ENCODE results near the gene IGF2BP2. TPM values are rescaled to one million over a fixed set of nuclear protein-coding genes. Genes with fewer than 3 reads are reported as not detected.

Gene IGF2BP2
- total RNA-seq, 1 experiment from 2014 or later = 135 TPM

- no peak for TF ChIP-seq REST (IDR thresholded peaks at IDR 0.05; ENCODE audit: low read depth)
- TF ChIP-seq, protein P1, sequence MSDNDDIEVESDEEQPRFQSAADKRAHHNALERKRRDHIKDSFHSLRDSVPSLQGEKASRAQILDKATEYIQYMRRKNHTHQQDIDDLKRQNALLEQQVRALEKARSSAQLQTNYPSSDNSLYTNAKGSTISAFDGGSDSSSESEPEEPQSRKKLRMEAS (IDR thresholded peaks at IDR 0.05) = no peak
Measured at GRCh38 chr3:185753354-185753753, 71.5 kb downstream of the IGF2BP2 start (continued).

DNA sequence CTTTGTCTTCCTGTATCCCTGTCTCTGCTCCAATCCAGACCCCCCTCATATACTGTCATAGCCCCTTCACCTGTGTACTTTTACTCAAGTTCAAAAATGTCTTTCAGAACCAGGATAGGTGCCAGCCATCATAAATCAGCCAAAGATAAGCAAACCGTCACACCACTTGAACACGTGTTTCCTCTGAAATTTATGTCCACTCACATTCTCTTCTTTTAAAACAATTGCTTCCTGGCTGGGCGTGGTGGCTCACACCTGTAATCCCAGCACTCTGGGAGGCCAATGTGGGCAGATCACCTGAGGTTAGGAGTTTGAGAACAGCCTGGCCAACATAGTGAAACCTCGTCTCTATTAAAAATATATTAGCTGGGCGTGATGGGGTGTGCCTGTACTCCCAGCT is 74.1 kb downstream of the IGF2BP2 start:
- H4K20me1 ChIP-seq (ENCODE audit: insufficient read depth) = peaks cover 12% of the 10 kb centered on the region; the same call in 1 of the 2 replicates
- intact Hi-C loops (cut with micrococcal nuclease) = no loop called here
- no peak overlapping the region for H2AFZ ChIP-seq (ENCODE audit: low read depth, low read length, poor library complexity, severe bottlenecking)
- H3K4me3 ChIP-seq (replicated peaks in 1 of 2; ENCODE audit: low read depth in 1 of 2, low read length in 2 of 2) = no peak overlapping the region
- H3K79me2 ChIP-seq (ENCODE audit: insufficient read depth, low read length) = peaks cover 98% of the 10 kb centered on the region
- no peak for DNase-seq (ENCODE audit: low read depth, low spot score)
- peaks cover 13 to 27% of the 10 kb centered on the region in 2 experiments for H3K4me1 ChIP-seq (ENCODE audit: control insufficient read depth in 1 of 2, insufficient read depth in 2 of 2, low read length in 2 of 2)
- H3K4me2 ChIP-seq (ENCODE audit: low read length) = no peak overlapping the region
- H3K9ac ChIP-seq (ENCODE audit: low read length) = no peak overlapping the region
- ChIA-PET CTCF (no interaction called here), POLR2A (no interaction called here), RAD21 (ENCODE audit: low non-redundant PET in 1 of 2, low total read pairs in 2 of 2, uncharacterized antibody in 2 of 2, unreplicated experiment in 2 of 2) (no interaction called here)
- no peaks in the 10 kb centered on the region for H3K9me2 ChIP-seq (ENCODE audit: insufficient read depth)
- no peak overlapping the region for H3K27ac ChIP-seq (ENCODE audit: low read depth, low read length)
- no peaks in the 10 kb centered on the region for H3K27me3 ChIP-seq (ENCODE audit: insufficient read depth, low read length)
- 0 out of 4 replicates have a peak, but pooled peaks cover 0 to 1% of the 10 kb centered on the region in 2 experiments for H3K36me3 ChIP-seq (ENCODE audit: control insufficient read depth in 1 of 2, insufficient read depth in 2 of 2, low read length in 2 of 2)
- BruUV-seq (replicated peaks) = no TSS peak
- ATAC-seq = no peak
- no peaks in the 10 kb centered on the region for H3K9me3 ChIP-seq (ENCODE audit: control insufficient read depth in 1 of 2, insufficient read depth in 1 of 2, low read depth in 1 of 2, low read length in 2 of 2)
- TF ChIP-seq YY1 (IDR thresholded peaks at IDR 0.05; ENCODE audit: extremely low read depth, insufficient replicate concordance, low read depth, low read length) (no peak), ELF1 (IDR thresholded peaks at IDR 0.05; ENCODE audit: borderline replicate concordance, low read depth) (no peak), CEBPB (IDR thresholded peaks at IDR 0.05; ENCODE audit: low read depth) (no peak), REST (IDR thresholded peaks at IDR 0.05; ENCODE audit: low read depth) (no peak), EGR1 (IDR thresholded peaks at IDR 0.05; ENCODE audit: low read depth) (no peak), POLR2A (IDR thresholded peaks at IDR 0.05; ENCODE audit: borderline replicate concordance, extremely low read depth, insufficient read depth, insufficient read length) (no peak), ZFX (IDR thresholded peaks at IDR 0.05) (no peak), POLR2AphosphoS5 (IDR thresholded peaks at IDR 0.05; ENCODE audit: low read depth, low read length) (no peak), FOSL1 (IDR thresholded peaks at IDR 0.05; ENCODE audit: low read depth) (no peak), ZBTB33 (IDR thresholded peaks at IDR 0.05; ENCODE audit: extremely low read depth, insufficient replicate concordance, low read length) (no peak)
- TF ChIP-seq, protein P1 (IDR thresholded peaks at IDR 0.05) = no peak
- TF ChIP-seq, protein P2, sequence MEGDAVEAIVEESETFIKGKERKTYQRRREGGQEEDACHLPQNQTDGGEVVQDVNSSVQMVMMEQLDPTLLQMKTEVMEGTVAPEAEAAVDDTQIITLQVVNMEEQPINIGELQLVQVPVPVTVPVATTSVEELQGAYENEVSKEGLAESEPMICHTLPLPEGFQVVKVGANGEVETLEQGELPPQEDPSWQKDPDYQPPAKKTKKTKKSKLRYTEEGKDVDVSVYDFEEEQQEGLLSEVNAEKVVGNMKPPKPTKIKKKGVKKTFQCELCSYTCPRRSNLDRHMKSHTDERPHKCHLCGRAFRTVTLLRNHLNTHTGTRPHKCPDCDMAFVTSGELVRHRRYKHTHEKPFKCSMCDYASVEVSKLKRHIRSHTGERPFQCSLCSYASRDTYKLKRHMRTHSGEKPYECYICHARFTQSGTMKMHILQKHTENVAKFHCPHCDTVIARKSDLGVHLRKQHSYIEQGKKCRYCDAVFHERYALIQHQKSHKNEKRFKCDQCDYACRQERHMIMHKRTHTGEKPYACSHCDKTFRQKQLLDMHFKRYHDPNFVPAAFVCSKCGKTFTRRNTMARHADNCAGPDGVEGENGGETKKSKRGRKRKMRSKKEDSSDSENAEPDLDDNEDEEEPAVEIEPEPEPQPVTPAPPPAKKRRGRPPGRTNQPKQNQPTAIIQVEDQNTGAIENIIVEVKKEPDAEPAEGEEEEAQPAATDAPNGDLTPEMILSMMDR (IDR thresholded peaks at IDR 0.05 in 2 of 3, conservative IDR thresholded peaks at IDR 0.05 in 1 of 3; ENCODE audit: borderline replicate concordance in 1 of 3, insufficient read depth in 1 of 3, low read depth in 2 of 3, low read length in 2 of 3) = no peak

Measured in HCT116 (cell line).